Activated gamma-delta T cell (primary cell): ENCODE measurements around the gene APC.
A peak's percentile ranks its signal among the peaks of the same experiment; 100 is the strongest.

Experiments used
- DNase-seq: peaks from one replicate; lab custom pipeline; 2025; lab: John Stamatoyannopoulos, UW
- total RNA-seq, 2 donors: gene quantifications; one replicate each; lab custom pipeline; 2026; lab: John Stamatoyannopoulos, UW

The APC gene
- 107 to 121 reads per million in 2 donors for total RNA-seq

DNA sequence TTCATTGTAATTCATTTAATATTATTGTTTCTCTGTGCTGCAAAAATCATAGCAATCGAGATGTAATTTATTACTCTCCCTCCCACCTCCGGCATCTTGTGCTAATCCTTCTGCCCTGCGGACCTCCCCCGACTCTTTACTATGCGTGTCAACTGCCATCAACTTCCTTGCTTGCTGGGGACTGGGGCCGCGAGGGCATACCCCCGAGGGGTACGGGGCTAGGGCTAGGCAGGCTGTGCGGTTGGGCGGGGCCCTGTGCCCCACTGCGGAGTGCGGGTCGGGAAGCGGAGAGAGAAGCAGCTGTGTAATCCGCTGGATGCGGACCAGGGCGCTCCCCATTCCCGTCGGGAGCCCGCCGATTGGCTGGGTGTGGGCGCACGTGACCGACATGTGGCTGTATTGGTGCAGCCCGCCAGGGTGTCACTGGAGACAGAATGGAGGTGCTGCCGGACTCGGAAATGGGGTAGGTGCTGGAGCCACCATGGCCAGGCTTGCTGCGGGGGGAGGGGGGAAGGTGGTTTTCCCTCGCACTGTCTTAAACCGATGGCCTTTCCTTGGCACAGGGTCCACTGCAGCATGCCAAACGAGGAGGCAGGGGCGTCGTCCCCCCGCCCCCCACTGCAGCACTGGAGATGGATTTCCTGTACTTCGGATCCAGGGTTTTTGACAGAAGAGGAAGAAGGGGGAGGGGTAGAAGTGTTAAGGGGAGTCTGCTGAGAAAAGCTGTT lies at the start of gene APC:
Gene APC, plus strand, starts transcription at position 423 of the 728 bp plus-strand sequence. CDS start 17,006 bp downstream, outside the sequence.
- DNase-seq: peak; percentile 76

DNA sequence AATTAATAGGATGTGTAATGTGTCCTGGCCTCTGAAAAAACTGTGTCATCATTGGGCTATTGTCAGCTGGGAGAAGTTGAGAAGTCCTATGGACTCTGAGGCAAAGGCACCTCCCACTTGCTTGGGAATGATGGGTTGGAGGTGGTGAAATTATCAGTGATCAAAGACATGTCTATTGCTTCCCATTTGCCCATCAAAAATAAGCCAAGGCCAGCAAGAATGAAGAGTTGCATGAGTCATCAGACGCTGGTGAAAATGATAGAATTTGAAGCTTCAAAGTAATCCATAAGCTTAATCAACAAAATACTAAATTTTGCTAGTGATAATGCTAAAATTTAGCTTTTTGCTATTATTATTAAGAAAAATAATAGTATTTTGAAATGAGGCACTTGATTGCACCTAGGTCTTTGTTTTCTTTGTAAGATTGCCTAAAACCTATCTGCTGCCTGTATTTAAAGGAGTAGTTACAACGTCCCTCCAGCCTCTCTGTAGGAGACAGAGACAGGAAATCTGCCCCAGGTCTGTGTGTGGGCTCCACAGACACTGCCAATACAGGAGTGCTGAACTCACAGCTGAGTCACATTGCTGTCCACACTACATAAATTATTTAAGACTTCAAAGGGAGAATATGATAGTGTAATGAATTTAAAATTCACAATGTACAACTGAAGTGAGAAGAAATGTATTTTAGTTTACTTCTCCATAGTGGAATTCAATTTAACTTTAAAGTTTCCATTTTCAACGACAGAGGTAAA lies 48.4 kb upstream of the APC start:
- DNase-seq: no peak

DNA sequence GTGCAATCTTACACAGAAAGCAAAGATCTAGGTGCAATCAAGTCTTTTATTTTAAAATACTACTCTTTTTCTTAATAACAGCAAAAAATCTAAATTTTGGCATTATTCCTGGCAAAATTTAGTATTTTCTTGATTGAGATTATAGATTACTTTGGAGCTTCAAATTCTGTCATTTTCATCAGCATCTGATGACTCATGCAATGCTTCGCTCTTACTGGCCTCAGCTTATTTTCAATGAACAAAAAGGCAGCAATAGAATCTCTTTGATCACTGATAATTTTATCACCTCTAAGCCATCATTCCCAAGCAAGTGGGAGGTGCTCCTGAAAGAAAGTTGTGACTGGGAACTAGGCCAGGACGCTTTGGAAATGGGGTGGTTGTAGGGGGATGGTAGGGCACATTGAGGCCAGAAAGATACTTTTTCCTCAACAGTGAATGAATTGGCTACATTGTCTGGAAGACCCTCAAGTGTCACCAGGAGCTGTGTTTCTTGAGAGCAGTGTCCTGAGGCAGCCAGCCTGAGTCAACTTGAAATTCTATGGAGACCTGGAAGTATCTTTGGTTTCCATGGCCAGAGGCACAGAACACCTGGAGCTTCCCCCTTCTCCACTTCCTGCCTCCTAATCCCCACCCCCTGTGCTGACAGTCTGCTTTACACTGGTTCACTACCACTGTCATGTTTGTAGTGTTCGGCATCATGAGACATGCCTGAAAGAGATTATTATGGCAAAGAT lies 46.9 kb upstream of the APC start:
- no peak for DNase-seq

DNA sequence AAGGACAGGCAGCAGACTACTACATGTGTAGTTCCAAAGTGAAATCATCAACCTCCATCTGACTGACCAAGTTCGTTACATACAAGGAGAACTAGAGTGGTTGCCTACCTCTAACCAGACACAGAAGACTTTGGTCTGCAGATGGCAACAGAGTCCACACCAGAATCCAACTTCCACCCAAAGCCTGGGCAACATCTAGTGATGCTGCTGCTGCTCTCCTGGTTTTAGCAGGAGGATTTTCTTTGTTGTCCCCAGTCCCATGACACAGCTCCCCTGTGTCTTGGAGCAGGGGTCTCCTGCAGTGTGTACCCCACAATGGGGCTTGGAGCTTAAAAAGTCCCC lies 46.4 kb upstream of the APC start:
- DNase-seq: no peak

DNA sequence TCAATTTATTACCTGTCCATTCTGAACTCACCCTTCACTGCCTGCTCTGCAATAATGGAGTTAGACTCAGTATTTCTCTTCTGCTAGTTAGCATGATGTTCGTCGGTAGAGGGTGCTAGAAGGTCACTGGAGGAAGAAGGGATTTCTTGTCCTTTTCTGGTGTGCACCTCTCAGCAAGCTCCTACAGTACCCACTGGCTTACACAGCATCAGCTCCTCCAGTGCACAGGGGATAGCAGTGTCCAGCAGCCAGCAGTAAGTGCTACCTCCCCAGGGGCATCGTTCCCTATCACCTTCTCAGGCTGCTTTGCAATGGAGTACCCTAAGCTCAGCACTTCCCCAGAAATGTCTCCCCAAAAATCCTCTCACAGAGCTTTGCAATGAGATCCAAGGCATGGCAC lies 45.9 kb upstream of the APC start:
- no peak for DNase-seq

DNA sequence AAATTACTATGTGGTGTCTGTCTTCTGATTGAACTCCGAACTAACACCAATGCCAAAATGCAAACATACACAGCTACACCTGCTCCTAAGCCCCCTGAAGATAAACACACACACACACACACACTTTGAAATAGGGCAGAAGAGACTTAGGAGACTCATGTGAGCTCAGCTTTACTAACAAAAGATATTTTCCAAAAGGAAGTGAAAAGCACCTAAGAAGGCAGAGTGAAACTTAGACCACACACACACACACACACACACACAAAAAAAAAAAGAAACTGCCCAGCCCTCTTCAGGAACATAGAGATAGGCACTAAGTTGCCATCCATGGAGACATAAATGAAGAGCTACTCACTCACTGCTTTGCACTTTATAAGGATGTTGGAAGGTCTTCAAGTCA lies 45.2 kb upstream of the APC start:
- no peak for DNase-seq

DNA sequence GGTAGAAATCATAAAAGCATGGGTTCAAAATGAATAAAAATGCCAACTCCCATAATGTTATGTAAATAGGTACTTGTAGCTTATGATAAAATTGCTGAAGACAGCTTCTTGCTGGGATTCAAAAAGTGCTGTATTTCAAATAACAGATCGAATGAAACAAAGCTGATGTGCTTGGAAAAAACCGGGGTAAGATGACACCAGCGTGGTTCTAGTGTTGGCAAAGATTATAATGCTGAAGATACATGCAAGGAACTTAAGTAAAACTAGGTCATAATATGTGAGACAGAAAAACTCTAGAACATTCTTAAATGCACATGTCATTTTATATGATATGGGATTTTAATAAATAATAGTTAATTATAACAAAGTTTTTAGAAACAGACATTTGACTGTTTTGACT lies 44.4 kb upstream of the APC start:
- DNase-seq: no peak

DNA sequence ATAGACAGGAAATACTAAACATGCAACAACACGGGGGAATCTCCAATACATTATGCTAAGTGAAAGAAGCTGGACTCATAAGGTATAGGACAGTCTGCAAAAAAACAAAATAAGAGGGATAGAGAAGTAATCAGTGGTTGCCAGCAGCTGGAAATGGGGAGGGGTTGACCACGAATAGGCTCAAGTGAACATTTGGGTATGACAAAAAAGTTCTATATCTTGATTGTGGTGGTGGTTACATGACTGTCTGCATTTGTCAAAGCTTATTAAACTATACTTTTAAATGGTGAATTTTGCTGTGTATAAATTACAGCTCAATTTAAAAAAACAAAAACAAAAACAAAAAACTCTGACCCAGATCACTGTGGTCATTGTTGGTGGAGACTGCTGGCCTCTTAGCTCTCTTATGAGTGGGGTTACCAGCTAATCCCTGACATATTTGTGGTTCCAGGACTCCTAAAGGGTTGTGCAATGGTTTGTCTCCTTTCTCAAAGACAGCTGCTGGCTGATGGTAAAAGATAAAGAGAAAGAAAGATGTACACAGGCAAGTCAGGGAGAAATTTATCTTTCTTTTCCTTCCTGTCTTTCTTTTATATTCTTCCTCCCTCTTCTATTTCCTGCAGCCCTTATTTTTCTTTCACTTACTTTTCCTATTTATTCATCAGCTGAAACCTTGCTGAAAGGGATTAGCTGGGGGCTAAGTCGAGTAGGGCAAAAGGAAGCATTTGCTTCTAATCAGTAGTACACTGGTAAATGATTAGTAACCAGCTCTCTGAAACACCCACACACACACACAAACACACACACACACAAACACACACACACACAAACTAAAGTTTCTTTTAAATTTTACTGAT lies 42.6 kb upstream of the APC start:
- DNase-seq: no peak

DNA sequence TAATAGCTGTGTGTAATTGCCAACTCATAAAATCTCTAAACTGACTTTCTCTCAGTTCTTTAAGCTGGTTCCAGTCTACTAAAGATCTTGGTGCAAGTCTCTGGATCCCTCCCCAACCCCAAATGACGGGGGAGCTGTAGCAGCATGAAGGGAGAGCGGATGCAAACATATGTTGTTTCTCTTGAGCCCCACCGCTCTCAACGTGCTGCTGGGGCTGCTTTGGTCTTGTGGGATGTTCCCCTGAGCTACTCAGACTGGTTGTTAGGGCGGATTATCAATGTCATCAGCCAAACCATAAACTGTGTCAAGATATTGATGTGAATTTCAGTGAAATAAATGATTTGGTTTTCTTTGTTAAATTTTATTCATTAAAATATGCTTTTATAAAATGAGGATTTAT lies 40.9 kb upstream of the APC start:
- DNase-seq: no peak

DNA sequence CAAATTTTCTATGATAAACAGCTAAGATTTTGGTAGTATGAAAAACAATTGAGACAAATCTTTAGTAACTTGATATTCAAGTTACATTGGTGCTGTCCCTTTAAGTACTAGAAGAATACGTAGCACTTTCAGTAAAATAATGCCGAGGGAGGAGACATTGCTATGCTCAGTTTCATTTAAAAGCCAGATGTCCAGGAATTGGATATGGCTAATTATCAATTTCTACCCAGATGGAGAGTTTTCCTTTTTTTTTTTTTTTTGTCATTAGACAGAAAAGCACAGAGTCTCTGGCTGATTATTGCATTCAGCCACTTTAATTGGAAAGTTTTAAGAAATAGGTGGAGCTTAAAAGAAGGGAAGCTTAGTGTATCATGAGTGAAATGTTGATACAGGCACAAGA lies 40.4 kb upstream of the APC start:
- DNase-seq: no peak

DNA sequence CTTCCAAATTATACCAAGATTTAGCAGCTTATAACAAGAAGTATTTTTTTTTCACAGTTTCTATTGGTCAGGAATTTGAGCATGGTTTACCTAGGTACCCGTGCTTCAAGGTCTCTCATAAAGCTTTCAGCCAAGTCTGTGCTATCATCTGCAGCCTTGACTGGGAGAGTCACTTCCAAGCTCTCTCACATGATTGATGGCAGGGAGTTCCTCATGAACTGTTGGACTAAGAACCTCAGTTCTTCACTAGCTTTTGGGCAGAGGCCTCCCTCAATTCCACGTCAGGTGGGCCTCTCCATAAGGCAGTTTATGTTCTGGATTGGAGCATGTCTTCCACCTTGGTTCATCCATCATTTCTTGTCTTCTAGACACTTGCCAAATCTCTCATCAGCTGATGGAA lies 39.9 kb upstream of the APC start:
- DNase-seq: no peak

DNA sequence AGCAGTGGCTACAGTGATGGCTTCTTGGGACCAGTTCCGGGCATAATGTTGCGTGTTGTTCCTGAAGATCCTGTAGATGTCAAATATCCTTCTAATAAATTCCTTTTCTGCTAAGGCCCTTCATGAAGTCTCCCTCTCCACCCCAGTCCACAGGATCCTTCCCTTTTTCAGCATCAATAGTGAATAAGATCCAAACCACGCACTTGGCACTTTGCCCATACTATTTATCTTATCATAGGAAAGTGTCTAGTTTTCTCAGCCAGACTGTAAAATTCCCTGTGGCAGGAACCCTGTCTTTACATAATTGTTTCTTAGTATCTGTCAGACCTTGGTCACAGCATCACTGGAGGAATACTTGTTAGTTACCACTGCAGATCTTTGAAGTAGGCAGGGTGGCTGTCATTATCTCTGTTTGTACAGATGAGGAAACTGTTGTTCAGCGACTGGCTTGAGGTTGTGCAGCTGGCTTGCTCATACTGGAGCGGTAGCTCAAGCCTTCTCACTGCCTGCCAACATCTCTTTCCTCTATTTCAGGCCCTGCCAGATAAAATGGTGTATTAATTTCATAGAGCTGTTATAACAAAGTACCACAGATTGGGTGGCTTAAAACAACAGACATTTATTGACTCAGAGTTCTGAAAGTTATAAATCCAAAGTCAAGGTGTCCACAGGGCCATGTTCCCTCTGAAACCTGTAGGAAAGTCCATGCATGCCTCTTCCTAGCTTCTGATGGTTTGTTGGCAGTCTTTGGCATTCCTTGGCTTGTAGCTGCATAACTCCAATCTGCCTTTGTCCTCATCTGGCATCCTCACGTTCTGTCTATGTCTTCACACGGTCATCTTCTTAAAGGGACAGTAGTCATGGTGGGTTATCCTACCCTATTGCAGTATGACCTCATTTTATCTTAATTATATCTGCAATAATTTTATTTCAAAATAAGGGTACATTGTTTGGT lies 33.5 kb upstream of the APC start:
- DNase-seq: no peak

DNA sequence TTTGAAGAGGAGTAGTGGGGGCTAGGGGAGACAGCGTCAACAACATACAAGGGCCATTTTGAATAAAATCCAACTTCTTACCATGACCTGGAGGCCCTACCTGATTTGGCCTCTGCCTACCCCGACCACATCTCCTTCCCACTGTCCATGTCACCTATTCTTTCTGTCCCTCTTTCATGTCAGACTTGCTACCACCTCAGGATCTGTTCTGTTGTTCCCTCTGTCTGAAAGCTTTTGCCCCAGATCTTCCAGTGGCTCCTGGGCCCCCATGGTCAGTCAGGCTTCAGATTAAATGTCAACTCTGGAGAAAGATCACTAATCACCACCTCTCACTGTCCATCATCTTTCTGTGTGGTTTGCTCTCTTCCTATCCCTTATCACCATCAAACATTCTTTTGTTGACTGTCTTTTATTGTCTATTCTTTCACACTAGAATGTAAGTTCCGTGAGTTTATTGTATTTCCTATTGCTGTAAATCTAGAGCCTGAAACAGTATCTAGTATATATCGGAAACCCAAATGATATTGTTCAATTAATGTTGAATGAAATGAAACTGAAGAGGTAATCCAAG lies 31.2 kb upstream of the APC start:
- no peak for DNase-seq

DNA sequence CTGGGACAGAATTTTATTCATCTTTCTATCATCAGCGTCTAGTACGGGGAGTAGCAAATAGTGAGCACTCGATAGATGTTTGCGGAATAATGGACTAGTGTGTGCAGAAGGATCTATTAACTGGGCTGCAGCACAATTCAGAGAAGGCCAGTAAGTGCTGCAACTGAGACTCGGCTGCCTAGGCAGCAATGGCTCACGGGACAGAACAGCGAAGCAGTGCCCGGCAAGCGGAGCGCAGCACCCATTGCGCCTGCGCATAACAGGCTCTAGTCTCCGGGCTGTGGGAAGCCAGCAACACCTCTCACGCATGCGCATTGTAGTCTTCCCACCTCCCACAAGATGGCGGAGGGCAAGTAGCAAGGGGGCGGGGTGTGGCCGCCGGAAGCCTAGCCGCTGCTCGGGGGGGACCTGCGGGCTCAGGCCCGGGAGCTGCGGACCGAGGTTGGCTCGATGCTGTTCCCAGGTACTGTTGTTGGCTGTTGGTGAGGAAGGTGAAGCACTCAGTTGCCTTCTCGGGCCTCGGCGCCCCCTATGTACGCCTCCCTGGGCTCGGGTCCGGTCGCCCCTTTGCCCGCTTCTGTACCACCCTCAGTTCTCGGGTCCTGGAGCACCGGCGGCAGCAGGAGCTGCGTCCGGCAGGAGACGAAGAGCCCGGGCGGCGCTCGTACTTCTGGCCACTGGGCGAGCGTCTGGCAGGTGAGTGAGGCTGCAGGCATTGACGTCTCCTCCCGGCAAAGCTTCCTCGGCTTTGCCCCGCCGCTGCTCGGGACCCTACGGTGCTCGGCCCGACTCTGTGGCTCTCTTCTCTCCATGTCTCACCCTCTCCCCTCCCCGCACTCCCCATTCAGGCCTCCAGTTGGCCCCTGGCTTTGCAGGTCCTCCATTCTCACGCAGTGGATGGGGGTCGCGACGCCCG lies 30.2 kb upstream of the APC start:
- peak; percentile 78 for DNase-seq

DNA sequence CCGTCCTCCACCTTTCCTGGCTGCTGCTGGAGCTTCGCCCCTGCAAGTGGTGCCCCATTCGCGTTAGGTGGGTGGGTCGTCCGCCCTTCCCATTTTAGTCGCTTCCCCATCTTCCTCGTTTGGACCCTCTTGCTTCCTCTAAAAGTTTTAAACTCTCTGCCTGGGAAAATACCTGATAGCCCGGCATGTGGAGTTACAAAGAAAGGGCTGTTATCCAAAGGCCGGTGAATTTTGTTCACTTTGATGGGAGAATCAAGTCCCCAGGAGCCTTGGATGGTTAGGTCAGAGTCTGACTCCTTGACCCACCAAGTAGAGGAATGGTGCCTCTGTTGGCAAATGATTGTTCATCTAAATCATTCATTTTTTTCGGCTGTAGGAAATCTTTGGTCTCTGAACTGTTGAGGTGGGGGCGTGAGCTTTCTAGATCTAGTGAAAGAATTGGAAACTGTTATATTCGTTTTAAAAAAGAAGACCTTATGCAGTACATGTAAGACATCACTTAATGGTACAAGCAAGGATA lies 29.5 kb upstream of the APC start:
- no peak for DNase-seq

DNA sequence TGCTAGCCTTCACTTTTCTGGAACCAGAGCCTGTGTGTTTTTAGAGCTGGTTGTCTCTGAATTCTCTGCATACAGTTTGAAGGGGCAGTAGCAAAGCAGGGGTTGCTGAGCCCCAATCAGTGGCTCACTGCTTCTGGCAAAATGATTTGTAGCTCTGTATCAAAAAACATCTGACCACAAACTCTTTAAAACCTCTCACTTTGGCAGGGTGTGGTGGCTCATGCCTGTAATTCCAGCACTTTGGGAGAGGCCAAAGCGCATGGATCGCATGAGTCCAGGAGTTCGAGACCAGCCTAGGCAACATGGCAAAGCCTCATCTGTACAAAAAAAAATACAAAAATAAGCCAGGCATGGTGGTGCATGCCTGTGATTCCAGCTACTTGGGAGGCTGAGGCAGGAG lies 28.3 kb upstream of the APC start:
- no peak for DNase-seq

DNA sequence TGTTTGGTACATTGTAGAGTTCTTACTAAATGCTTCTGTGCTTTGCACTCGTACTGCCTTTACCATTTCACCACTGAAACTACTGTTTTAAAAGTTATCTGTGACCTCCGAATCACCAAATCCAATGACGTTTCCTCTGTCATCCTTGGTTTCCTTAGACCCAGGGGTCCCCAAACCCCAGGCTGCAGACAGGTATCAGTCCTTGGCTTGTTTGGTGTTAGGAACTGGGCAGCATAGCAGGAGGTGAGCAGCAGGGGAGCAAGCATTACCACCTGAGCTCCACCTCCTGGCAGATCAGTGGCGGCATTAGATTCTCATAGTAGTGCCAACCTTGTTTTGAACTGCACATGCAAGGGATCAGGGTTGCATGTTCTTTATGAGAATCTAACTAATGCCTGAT lies 26.8 kb upstream of the APC start:
- no peak for DNase-seq

DNA sequence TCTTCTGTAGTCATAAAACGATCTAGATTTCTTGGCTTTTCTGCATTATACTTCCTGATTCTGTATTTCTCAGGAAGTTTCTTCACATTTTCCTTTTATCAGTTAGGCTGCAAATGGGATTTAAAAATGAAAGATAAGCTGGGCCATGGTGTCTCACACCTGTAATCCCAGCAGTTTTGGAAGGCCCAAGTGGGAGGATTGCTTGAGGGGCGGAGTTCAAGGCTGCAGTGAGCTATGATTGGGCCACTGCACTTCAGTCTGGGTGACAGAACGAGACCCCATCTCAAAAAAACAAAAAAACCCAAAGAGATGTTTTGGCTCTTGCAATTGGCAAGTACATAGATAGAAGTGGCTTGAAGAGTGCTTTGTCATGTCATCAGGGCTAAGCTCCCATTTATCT lies 26.2 kb upstream of the APC start:
- DNase-seq: no peak

DNA sequence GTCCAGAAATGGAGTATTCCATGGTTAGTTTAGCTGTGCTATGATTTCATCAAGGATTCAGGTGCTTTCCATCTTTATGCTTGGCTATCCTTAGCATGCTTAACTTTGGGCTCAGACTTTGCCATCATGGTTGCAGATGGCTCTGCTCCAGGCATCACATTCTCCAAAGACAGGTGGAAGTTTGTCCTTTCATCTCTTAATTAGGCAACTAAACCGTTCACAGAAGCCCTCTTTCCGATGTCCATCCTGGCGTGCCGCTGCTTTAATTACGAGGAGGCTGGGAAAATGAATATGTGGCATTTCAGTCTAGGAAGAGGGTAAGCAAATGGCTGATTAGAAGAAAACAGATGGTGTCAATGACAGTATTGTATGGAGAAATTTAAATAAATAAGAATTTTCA lies 24.5 kb upstream of the APC start:
- no peak for DNase-seq
